HG03469 (cell line): ENCODE measurements around the gene TMEM121.

Source experiments
- ATAC-seq: cut with Tn5 transposase; IDR thresholded peaks from one replicate; pipeline ENCODE4 v1.9.1; 2021; ENCODE audit warnings: mild to moderate bottlenecking, moderate library complexity, moderate number of reproducible peaks; ENCODE audit not compliant: unreplicated experiment

The TMEM121 gene

GRCh38 chr14:105527381-105527825 is 1.0 kb downstream of the TMEM121 start:
- no peak for ATAC-seq

GRCh38 chr14:105527826-105528585 is 1.6 kb downstream of the TMEM121 start:
- ATAC-seq, result no peak

DNA sequence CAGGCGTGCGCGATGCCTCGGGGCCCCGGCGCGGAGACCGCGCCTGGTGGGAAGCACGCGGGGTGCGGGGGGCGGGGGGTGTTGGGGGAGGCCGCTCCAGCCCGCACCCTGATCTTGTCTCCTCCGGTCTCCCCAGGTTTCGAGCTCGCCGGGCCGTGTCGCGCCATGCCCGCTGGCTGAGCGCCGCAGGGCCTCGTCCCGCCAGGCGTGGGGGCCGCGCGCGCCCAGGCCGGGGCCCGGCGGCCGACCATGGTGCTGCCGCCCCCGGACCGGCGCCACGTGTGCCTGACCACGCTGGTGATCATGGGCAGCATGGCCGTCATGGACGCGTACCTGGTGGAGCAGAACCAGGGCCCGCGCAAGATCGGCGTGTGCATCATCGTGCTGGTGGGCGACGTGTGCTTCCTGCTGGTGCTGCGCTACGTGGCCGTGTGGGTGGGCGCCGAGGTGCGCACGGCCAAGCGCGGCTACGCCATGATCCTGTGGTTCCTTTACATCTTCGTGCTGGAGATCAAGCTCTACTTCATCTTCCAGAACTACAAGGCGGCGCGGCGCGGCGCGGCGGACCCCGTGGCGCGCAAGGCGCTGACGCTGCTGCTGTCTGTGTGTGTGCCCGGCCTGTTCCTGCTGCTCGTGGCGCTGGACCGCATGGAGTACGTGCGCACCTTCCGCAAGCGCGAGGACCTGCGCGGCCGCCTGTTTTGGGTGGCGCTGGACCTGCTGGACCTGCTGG is 2.4 kb downstream of the TMEM121 start:
- no peak for ATAC-seq

GRCh38 chr14:105529319-105529568 is 2.9 kb downstream of the TMEM121 start:
- ATAC-seq, result no peak

DNA sequence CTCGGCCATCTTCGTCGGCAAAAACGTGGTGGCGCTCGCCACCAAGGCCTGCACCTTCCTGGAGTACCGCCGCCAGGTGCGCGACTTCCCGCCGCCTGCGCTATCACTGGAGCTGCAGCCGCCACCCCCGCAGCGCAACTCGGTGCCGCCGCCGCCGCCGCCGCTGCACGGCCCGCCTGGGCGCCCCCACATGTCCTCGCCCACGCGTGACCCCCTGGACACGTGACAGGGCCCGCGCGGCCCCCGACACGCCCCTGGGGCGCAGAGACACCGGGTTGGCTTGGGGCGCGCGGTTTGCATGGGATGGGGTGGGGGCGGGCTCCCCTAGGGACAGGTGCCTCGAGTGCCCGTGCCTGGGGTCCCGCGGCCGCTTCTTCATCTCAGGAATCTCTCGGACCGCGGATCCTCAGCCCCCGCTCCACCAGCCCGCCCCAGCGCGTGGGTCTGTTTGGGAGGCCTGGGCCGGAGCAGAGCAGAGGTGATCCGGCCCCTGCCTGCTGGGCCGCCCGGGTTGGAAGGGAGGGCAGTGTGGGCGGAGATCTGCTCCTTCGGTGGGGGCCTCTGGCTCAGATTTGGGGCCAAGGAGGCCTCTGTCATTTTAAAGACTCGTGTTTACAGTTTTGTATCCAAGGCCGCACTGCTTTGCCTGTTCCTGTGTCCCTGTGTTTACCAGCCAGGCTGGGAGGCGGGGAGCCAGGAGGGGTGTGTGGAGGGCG is 3.3 kb downstream of the TMEM121 start:
- no peak for ATAC-seq

GRCh38 chr14:105530285-105531087 is 4.1 kb downstream of the TMEM121 start:
- no peak for ATAC-seq

DNA sequence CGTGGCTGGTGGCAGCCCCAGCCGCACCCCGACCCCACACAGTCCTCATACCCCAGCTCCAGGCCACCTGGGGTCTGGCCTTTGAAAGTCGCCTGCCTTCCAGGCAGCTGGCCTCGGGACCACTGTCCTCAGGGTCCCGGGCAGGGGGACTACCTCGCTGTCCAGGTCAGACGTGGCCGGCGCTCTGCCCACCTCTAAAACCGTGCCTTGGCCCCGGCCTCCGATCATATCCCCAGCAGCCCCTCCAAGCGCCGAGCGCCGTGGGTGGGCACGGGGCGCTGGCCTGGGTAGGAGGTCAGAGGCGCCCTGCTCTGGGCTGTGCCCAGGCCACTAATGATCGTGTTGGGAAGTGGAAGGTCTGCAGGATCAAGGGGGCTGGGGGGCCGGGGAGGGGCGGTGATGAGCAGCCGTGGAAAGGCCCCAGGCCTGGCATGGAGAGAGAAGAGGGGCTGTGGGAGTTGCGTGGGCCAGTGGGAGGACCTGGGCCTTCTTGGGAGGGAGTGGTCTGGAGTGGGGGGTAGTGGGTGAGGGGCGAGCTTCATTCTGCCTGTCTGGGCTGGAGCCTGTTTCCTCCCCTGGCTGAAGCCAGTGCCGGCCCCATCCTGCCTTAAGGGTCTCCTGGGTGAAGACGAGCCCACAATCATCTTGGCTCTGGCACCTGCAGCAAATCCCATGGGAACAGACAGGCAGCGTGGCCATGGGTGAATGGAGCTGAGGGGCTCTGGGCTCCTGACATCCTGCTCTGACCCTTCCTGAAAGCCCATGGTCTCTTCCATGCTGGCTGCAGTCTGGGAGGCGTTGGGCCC is 4.9 kb downstream of the TMEM121 start:
- ATAC-seq, result no peak

DNA sequence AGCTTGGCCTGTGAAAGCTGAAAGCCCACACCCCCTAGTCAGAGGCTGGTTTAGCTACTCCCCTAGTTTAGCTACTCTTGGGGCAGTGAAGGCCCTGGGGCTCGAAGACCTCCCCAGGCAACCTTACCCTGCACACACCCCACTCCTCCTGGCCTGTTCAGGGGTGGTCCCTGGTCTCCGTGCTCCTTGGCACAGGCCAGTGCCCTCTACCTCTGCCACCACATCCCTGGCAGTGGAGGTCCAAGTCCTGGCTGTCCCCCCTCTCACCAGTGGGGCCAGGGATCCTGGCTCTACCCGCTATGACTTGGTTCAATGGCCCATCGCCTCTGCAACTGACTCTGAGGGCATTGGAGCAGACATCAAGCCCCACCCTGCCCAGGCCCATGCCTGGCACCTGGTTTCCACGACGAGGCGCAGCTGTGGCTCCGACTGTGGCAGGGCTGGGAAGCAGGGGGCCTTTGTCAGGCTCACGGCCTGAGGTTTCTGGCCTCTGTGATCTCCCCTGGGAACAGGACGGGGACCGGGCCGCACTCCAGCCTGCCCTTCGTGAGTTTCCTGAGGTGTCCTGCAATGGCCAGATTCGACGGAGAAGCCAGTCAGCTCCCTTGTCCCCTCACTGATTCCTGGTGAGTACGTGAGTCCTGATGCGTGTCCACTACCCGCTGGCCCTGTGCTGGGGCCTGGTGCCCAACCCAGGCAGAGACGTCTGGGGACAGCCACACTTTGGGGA is 5.7 kb downstream of the TMEM121 start:
- ATAC-seq, result no peak

DNA sequence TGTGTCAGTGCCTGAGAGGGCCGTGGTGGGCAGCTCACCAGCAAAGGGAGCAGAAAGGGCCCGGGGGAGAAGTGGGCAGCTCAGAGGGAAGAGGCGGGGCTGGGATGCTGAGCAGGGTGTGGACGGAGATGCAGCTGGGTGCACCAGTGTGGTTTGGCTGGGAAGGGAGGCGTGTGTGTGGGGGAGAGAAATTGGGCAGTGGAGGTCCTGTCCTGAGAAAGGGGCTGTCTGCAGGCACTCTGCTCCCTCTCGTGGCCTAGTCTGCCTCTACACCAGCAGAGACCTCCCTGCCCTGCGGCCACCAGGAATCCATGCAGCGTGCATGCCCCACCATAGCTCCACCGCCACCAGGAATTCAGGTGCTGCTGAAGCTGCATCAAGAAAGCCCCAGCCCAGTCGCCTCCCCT is 6.4 kb downstream of the TMEM121 start:
- ATAC-seq, result no peak

- no peak for ATAC-seq
These were observed 7.0 kb downstream of the TMEM121 start for GRCh38 chr14:105533391-105533790.

GRCh38 chr14:105533811-105534498 is 7.6 kb downstream of the TMEM121 start:
- ATAC-seq, result no peak

DNA sequence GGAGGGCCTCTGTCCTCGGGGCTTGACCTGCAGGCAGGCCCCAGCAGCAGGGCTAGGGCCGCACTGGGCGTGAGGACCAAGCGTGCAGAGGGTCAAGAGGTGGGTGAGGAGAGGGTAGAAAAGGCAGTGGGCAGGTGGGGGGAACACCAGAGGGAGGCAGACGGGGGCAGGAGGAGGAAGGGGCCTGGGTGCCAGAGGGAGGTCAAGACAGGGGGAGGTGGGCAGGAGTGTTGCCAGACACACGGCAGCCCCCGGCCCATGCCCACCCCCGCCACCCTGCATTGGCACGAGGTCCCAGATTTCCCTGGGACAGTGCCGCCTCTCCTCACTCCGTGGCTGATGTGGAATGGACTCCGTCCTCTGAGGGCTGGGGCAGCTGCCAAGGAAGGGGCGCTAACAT is 8.2 kb downstream of the TMEM121 start:
- no peak for ATAC-seq

GRCh38 chr14:105536051-105536450 is 9.7 kb downstream of the TMEM121 start:
- no peak for ATAC-seq

DNA sequence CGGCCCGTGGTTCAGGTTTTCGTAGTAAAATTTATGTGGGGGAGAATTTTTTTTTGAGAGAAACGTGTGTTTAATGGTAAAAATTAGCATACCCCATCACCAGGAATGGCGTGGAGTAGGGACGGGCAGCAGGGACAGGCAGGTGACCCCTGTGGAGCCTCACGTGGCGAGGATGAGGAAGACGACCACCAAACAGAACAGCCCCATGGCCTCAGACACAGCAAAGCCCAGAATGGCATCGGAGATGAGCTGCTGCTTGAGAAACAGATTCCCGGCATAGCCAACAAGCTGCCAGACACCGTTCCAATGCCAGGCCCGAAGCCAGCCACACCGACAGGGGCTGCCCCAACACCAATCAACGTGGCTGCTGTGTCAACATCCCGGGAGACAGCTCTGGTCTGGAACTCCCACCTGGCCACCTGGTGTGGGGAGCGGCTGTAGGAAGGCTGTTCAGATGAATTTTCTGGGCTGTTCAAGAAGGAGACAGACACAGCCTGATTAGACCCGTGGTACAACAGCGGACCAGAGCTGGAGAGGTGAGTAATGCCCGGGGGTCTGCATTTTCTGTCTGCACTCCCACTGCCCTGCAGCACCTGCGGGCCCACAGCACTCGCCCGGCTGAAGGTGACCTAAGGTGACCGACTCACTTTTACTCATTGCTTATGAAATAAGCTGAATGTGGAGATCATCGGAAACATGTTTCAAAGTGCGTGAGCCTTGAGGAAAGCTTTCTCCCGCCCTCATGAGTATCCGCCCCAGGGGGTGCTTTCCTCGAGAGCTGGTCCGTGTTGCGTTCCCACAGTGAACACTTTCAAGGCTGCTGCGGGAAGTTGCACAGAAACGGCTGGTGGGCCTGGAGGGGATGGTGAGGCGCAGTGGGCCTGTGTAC is 10.6 kb downstream of the TMEM121 start:
- ATAC-seq, result no peak

DNA sequence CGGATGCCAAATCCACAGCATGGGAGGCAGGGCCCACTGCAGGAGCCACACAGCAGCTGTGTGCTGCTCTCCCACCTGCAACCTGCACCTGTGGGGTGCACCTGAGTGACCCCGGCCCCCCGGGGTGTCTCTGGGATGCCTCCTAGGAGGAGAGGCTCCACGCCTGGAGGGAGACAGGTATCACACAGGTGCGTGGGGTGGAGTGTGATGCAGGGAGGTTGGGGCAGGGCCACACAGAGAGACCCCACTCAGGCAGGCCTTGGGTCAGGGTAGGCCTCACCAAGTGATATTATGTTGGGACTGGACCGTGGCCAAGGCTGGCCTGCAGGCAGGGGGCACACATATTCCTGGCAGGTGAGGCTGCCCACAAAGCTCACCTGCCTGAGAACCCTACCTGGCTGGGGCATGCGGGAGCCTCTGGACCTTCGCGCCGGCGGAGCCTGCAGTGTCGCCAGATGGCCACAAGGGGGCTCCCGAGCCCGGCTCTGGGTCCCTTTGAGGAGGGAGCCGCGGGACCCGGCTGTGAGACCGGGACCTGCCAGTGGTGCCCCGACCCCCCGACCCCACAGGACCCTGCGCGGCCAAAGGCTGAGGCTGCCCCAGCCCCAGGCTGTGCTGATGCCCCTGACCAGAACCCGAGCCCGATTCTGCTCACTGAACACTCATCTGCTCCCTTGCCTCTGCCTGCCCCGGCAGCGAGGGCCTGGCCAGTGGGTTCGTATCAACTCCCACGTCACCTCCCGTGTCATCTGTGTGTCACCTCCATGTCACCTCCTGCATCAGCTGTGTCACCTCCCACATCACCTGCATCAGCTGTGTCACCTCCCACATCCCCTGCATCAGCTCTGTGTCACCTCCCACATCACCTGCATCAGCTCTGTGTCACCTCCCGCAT is 11.4 kb downstream of the TMEM121 start:
- ATAC-seq, result no peak

DNA sequence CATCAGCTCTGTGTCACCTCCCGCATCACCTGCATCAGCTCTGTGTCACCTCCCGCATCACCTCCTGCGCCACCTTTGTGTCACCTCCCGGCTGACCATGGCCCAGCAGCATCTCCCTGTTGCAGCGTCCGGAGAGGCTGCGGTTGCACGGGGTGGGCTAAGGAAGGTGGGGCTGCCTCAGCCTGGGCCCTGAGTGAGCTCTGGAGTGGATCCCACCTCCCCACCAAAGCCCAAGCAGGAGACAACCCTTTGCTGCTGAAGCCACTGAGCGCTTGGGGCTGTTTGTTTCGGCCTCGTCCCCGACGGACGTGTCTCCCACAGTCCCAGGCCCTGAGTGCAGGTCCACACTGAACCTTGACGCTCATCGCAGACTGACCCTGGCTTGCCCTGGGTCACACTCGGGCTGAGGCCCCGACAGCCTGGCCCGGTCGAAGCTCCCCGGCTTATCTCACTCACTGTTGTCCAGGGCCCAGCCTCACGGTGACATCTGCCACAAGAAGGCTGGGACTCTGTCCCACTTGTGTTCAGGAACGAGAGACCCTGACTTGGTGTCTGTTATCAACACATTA is 12.2 kb downstream of the TMEM121 start:
- ATAC-seq, result no peak

- ATAC-seq, result no peak
These were observed 14.4 kb downstream of the TMEM121 start for GRCh38 chr14:105540811-105541210.
